Loucy (cell line): ENCODE measurements around the gene MPO.

Experiments used
- H2AFZ ChIP-seq: fragments of 200-600 bp; sonication (generic); 2 replicates; pipeline ENCODE4 v1.6.0; 2016; ENCODE audit warnings: antibody characterized with exemption, mild to moderate bottlenecking, low read length, moderate library complexity
- H3F3A ChIP-seq: fragments of 200-600 bp; 2 replicates; pipeline ENCODE4 v1.6.0; 2016; ENCODE audit warnings: antibody characterized with exemption, low read depth, mild to moderate bottlenecking
- H3K27me3 ChIP-seq: fragments of 200-600 bp; sonication (generic); 2 replicates; pipeline ENCODE4 v1.6.1; 2014; ENCODE audit warnings: low read length, mild to moderate bottlenecking; ENCODE audit not compliant: insufficient read depth, poor library complexity, severe bottlenecking
- H3K36me3 ChIP-seq: fragments of 200-600 bp; sonication (generic); 2 replicates; pipeline ENCODE4 v1.6.1; 2016; ENCODE audit warnings: low read length; ENCODE audit not compliant: insufficient read depth
- H3K4me1 ChIP-seq: fragments of 200-600 bp; sonication (generic); 2 replicates; pipeline ENCODE4 v1.5.1; 2014; ENCODE audit warnings: low read length, mild to moderate bottlenecking; ENCODE audit not compliant: insufficient read depth, poor library complexity, severe bottlenecking
- H3K4me2 ChIP-seq: fragments of 200-600 bp; sonication (generic); 2 replicates; pipeline ENCODE4 v1.6.0; 2014; ENCODE audit warnings: antibody characterized with exemption, low read length, low read depth, mild to moderate bottlenecking; ENCODE audit not compliant: poor library complexity, severe bottlenecking
- H3K4me3 ChIP-seq: fragments of 200-600 bp; sonication (generic); 2 replicates; pipeline ENCODE4 v1.5.1; 2014; ENCODE audit warnings: low read length, mild to moderate bottlenecking, mixed read lengths; ENCODE audit not compliant: poor library complexity, severe bottlenecking
- H3K79me2 ChIP-seq: fragments of 200-600 bp; sonication (generic); 2 replicates; pipeline ENCODE4 v1.6.1; 2014; ENCODE audit warnings: low read length; ENCODE audit not compliant: insufficient read depth
- H3K9ac ChIP-seq: fragments of 200-600 bp; sonication (generic); 2 replicates; pipeline ENCODE4 v1.6.0; 2014; ENCODE audit warnings: mild to moderate bottlenecking, low read depth, low read length, moderate library complexity; ENCODE audit not compliant: poor library complexity, severe bottlenecking
- H3K9me2 ChIP-seq: fragments of 200-600 bp; sonication (generic); replicated peaks from 2 replicates; pipeline ENCODE4 v1.6.1; 2016; ENCODE audit warnings: low read depth, low read length, mixed read lengths
- H3K9me3 ChIP-seq: fragments of 200-600 bp; sonication (generic); 2 replicates; pipeline ENCODE4 v1.6.1; 2014; ENCODE audit warnings: mild to moderate bottlenecking, antibody characterized with exemption, low read length, low read depth; ENCODE audit not compliant: insufficient read depth
- H4K20me1 ChIP-seq: fragments of 200-600 bp; sonication (generic); 2 replicates; pipeline ENCODE4 v1.6.0; 2014; ENCODE audit warnings: antibody characterized with exemption, low read length, mild to moderate bottlenecking; ENCODE audit not compliant: insufficient read depth, poor library complexity, severe bottlenecking
- EZH2phosphoT487 ChIP-seq: fragments of 200-600 bp; IDR thresholded peaks from 2 replicates; pipeline ENCODE4 v1.6.1; 2018; ENCODE audit warnings: antibody characterized with exemption, mild to moderate bottlenecking, moderate library complexity, borderline replicate concordance
- TF ChIP-seq, protein P1 (sequence below): fragments of 200-600 bp; sonication (generic); conservative IDR thresholded peaks from 2 replicates; pipeline ENCODE4 v1.5.1; 2014; ENCODE audit warnings: mild to moderate bottlenecking, antibody characterized with exemption, low read length

The MPO gene

GRCh38 chr17:58227733-58228132 lies 53.0 kb downstream of the MPO start:
- Histone ChIP-seq H3K9ac (no peak overlapping the region), H3K36me3 (no peaks in the 10 kb centered on the region), H3K9me2 (no peaks in the 10 kb centered on the region), H3K4me1 (no peaks in the 10 kb centered on the region), H3K27me3 (no peaks in the 10 kb centered on the region), H2AFZ (no peak overlapping the region), H3F3A (no peaks in the 10 kb centered on the region), H3K79me2 (no peaks in the 10 kb centered on the region), H3K9me3 (no peaks in the 10 kb centered on the region), H3K4me2 (no peak overlapping the region), H3K4me3 (no peak overlapping the region), H4K20me1 (no peaks in the 10 kb centered on the region)
- no peak for TF ChIP-seq EZH2phosphoT487
- TF ChIP-seq, protein P1, sequence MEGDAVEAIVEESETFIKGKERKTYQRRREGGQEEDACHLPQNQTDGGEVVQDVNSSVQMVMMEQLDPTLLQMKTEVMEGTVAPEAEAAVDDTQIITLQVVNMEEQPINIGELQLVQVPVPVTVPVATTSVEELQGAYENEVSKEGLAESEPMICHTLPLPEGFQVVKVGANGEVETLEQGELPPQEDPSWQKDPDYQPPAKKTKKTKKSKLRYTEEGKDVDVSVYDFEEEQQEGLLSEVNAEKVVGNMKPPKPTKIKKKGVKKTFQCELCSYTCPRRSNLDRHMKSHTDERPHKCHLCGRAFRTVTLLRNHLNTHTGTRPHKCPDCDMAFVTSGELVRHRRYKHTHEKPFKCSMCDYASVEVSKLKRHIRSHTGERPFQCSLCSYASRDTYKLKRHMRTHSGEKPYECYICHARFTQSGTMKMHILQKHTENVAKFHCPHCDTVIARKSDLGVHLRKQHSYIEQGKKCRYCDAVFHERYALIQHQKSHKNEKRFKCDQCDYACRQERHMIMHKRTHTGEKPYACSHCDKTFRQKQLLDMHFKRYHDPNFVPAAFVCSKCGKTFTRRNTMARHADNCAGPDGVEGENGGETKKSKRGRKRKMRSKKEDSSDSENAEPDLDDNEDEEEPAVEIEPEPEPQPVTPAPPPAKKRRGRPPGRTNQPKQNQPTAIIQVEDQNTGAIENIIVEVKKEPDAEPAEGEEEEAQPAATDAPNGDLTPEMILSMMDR: no peak

DNA sequence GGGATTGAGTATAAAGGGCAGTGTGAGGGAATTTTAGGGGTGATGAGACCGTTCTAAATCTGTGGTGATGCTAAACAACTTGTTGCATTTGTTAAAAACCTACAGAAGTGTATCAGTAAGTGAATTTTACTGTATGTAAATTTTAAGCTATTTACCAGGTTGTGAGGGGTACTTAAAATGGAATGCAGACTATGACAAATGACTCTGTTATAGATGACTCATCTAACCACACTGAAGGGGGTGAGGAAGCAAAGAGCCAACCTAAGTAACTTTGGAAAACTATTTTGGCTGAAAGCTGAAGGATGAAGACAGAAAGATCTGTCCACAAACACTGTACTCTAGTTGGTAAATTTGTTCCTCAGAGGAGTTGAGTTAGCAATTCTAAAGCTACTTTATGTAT lies 56.4 kb downstream of the MPO start:
- no peak overlapping the region for H3K4me3 ChIP-seq
- H3K27me3 ChIP-seq: no peaks in the 10 kb centered on the region
- H3K9ac ChIP-seq: no peak overlapping the region
- no peaks in the 10 kb centered on the region for H3K79me2 ChIP-seq
- TF ChIP-seq, protein P1: no peak
- TF ChIP-seq EZH2phosphoT487: no peak
- H3K4me2 ChIP-seq: no peak overlapping the region
- no peaks in the 10 kb centered on the region for H3K9me2 ChIP-seq
- H3K36me3 ChIP-seq: no peaks in the 10 kb centered on the region
- H3F3A ChIP-seq: no peaks in the 10 kb centered on the region
- H2AFZ ChIP-seq: no peak overlapping the region
- peaks cover 8% of the 10 kb centered on the region for H3K4me1 ChIP-seq
- H4K20me1 ChIP-seq: no peaks in the 10 kb centered on the region
- H3K9me3 ChIP-seq: no peaks in the 10 kb centered on the region
